DND-41 (cell line): ENCODE results near the gene C1QTNF12.

Experiments
- CTCF ChIP-seq: IDR thresholded peaks from 2 replicates; pipeline ENCODE4 v1.5.1; 2012; ENCODE audit warnings: borderline replicate concordance, low read length, moderate library complexity, mild to moderate bottlenecking; ENCODE audit not compliant: poor library complexity, severe bottlenecking; ENCODE audit errors: extremely low read depth
- EZH2 ChIP-seq: IDR thresholded peaks from 3 replicates; pipeline ENCODE4 v1.6.1; 2012; ENCODE audit warnings: borderline replicate concordance, low read depth, mild to moderate bottlenecking, moderate library complexity, low read length, inconsistent platforms; ENCODE audit not compliant: severe bottlenecking

- no peak for TF ChIP-seq CTCF
- TF ChIP-seq EZH2 = no peak
These were observed 24.3 kb upstream of the C1QTNF12 start for GRCh38 chr1:1270813-1271212.
